SK-N-SH (cell line): Measurements from ENCODE around the gene PGAP3. TPM values are rescaled to one million over a fixed set of nuclear protein-coding genes. Genes with fewer than 3 reads are reported as not detected.
A peak's percentile ranks its signal among the peaks of the same experiment; 100 is the strongest.

Experiments used
- CTCF ChIA-PET: fragments of 300-600, 350-600 bp; formaldehyde crosslinking; extraction: SDS; loops from one replicate; lab custom pipeline; 2021; lab: Yijun Ruan, JAX
- POLR2A ChIA-PET: fragments of 350-600 bp; sonication (Branson Sonifier 250); formaldehyde crosslinking; extraction: SDS; loops from one replicate; lab custom pipeline; 2020; ENCODE audit warnings: antibody characterized with exemption, inconsistent platforms; lab: Yijun Ruan, JAX
- DNase-seq: peaks from one replicate; pipeline ENCODE4 v3.0.0; 2012
- H2AFZ ChIP-seq: fragments of 200-600 bp; sonication (generic); 2 replicates; pipeline ENCODE4 v1.8.1; 2016; ENCODE audit warnings: antibody characterized with exemption, mild to moderate bottlenecking, low read depth
- H3F3A ChIP-seq: fragments of 200-600 bp; sonication (generic); replicated peaks from 2 replicates; pipeline ENCODE3; 2016; ENCODE audit warnings: antibody characterized with exemption, mild to moderate bottlenecking; ENCODE audit not compliant: insufficient read depth
- H3K27ac ChIP-seq, 2 experiments: fragments of 200-500 bp in 1 of 2; fragments of 200-600 bp in 1 of 2; sonication (Bioruptor generic) in 1 of 2; sonication (generic), shearing (Covaris generic) in 1 of 2; 2 replicates each; pipeline versions ENCODE4 v1.5.1 to v1.6.1; 2014 to 2016; ENCODE audit warnings: low read depth in 2 of 2, inconsistent platforms in 1 of 2, low read length in 1 of 2, mild to moderate bottlenecking in 1 of 2, mixed read lengths in 1 of 2
- H3K27me3 ChIP-seq: fragments of 200-600 bp; sonication (generic), shearing (Covaris generic); 2 replicates; pipeline ENCODE4 v1.6.1; 2016; ENCODE audit warnings: mixed run types; ENCODE audit not compliant: insufficient read depth
- H3K36me3 ChIP-seq, 2 experiments: fragments of 200-500 bp in 1 of 2; fragments of 200-600 bp in 1 of 2; sonication (Bioruptor generic) in 1 of 2; sonication (generic) in 1 of 2; replicated peaks in 1 of 2; 2 replicates each; pipeline versions ENCODE3 to v1.5.1; 2014 to 2016; ENCODE audit warnings: low read length in 1 of 2, mild to moderate bottlenecking in 1 of 2; ENCODE audit not compliant: insufficient read depth in 2 of 2, control insufficient read depth in 1 of 2
- H3K4me1 ChIP-seq, 2 experiments: fragments of 200-500 bp in 1 of 2; fragments of 200-600 bp in 1 of 2; sonication (Bioruptor generic) in 1 of 2; sonication (generic), shearing (Covaris generic) in 1 of 2; 2 replicates each; pipeline versions ENCODE4 v1.5.1 to v1.6.1; 2014 to 2016; ENCODE audit warnings: low read depth in 1 of 2, low read length in 1 of 2, mixed run types in 1 of 2; ENCODE audit not compliant: insufficient read depth in 2 of 2, control insufficient read depth in 1 of 2
- H3K4me2 ChIP-seq: fragments of 200-600 bp; sonication (generic), shearing (Covaris generic); 2 replicates; pipeline ENCODE4 v1.6.1; 2017; ENCODE audit warnings: mixed run types
- H3K4me3 ChIP-seq, 2 experiments: fragments of 200-500 bp in 1 of 2; fragments of 200-600 bp in 1 of 2; sonication (Bioruptor generic) in 1 of 2; sonication (generic), shearing (Covaris generic) in 1 of 2; 2 replicates each; pipeline versions ENCODE4 v1.5.1 to v1.8.1; 2014 to 2016; ENCODE audit warnings: low read depth in 2 of 2, inconsistent platforms in 1 of 2, low read length in 1 of 2, mild to moderate bottlenecking in 1 of 2, mixed read lengths in 1 of 2, moderate library complexity in 1 of 2
- H3K79me2 ChIP-seq: fragments of 200-600 bp; sonication (generic); 2 replicates; pipeline ENCODE4 v1.8.1; 2017; ENCODE audit warnings: mild to moderate bottlenecking; ENCODE audit not compliant: insufficient read depth
- H3K9ac ChIP-seq: fragments of 200-600 bp; sonication (generic); 2 replicates; pipeline ENCODE4 v1.6.1; 2017; ENCODE audit warnings: mixed run types
- H3K9me2 ChIP-seq: fragments of 200-600 bp; sonication (generic); 2 replicates; pipeline ENCODE4 v1.6.1; 2017; ENCODE audit warnings: mixed run types
- H3K9me3 ChIP-seq: fragments of 200-600 bp; sonication (generic); 2 replicates; pipeline ENCODE4 v1.6.1; 2017; ENCODE audit warnings: mixed run types, mild to moderate bottlenecking, moderate library complexity
- H4K20me1 ChIP-seq: fragments of 200-600 bp; sonication (generic); 2 replicates; pipeline ENCODE4 v1.6.1; 2017; ENCODE audit warnings: mild to moderate bottlenecking, mixed run types; ENCODE audit not compliant: insufficient read depth
- CHD2 ChIP-seq: fragments of 150-350 bp; IDR thresholded peaks from 2 replicates; pipeline ENCODE4 v1.6.1; 2018; ENCODE audit warnings: low read length; ENCODE audit not compliant: partially characterized antibody
- EZH2phosphoT487 ChIP-seq: fragments of 200-600 bp; sonication (generic); IDR thresholded peaks from 2 replicates; pipeline ENCODE4 v1.6.1; 2017; ENCODE audit warnings: low read depth, mixed run types, mild to moderate bottlenecking, antibody characterized with exemption, moderate library complexity, borderline replicate concordance
- FOXJ3 ChIP-seq: sonication (generic); formaldehyde crosslinking; IDR thresholded peaks from 2 replicates; pipeline ENCODE4 v1.5.1; 2020; ENCODE audit warnings: mild to moderate bottlenecking, missing genetic modification reagents
- GATA2 ChIP-seq: sonication (generic); formaldehyde crosslinking; IDR thresholded peaks from 2 replicates; pipeline ENCODE4 v1.5.0; 2020; ENCODE audit warnings: mild to moderate bottlenecking, missing genetic modification reagents
- MXI1 ChIP-seq: IDR thresholded peaks from 2 replicates; pipeline ENCODE4 v1.6.1; 2012; ENCODE audit warnings: mild to moderate bottlenecking, low read depth, low read length, improper control_type of control experiment
- POLR2AphosphoS5 ChIP-seq: IDR thresholded peaks from 2 replicates; pipeline ENCODE4 v1.6.1; 2012; ENCODE audit warnings: low read depth, low read length
- RAD21 ChIP-seq: IDR thresholded peaks from 2 replicates; pipeline ENCODE4 v1.6.1; 2012; ENCODE audit warnings: mild to moderate bottlenecking, low read length
- RCOR1 ChIP-seq: fragments of 150-350 bp; IDR thresholded peaks from 2 replicates; pipeline ENCODE4 v1.6.1; 2017; ENCODE audit warnings: antibody characterized with exemption, low read length
- RXRA ChIP-seq: IDR thresholded peaks from 2 replicates; pipeline ENCODE4 v1.4.0; 2012; ENCODE audit warnings: low read depth, mild to moderate bottlenecking, borderline replicate concordance
- SMC3 ChIP-seq: IDR thresholded peaks from 2 replicates; pipeline ENCODE4 v1.6.1; 2012; ENCODE audit warnings: low read depth, low read length, improper control_type of control experiment
- TAF1 ChIP-seq: IDR thresholded peaks from 2 replicates; pipeline ENCODE4 v1.6.1; 2012; ENCODE audit warnings: low read depth, mild to moderate bottlenecking, low read length, moderate library complexity, borderline replicate concordance
- WGBS: methylation state at CpG from one replicate; pipeline ENCODE4 v1.1.6; 2017; ENCODE audit warnings: low lambda C conversion rate; 5-methylcytosine and 5-hydroxymethylcytosine counted together
- polyA plus RNA-seq, 3 experiments: library from polyadenylated mRNA; depleted of rRNA; stranded (reverse); fragments of >200 nt; gene quantifications; 2 replicates each; pipeline ENCODE4 v1.2.3, GENCODE V29; 2012
- TF ChIP-seq, protein P1 (sequence below): fragments of 200-600 bp; sonication (generic); IDR thresholded peaks from 2 replicates; pipeline ENCODE4 v1.6.1; 2017; ENCODE audit warnings: antibody characterized with exemption, mild to moderate bottlenecking, moderate library complexity
- TF ChIP-seq, protein P2 (sequence below): fragments of 150-350 bp; IDR thresholded peaks from 2 replicates; pipeline ENCODE4 v1.6.1; 2016; ENCODE audit warnings: mild to moderate bottlenecking, low read depth, low read length
- TF ChIP-seq, protein P3 (sequence below): IDR thresholded peaks from 2 replicates; pipeline ENCODE4 v1.6.1; 2012; ENCODE audit warnings: mild to moderate bottlenecking, low read depth, low read length, moderate library complexity
- TF ChIP-seq, protein P4 (sequence below): IDR thresholded peaks from 2 replicates; pipeline ENCODE4 v1.4.0; 2012; ENCODE audit warnings: low read depth

PGAP3 gene
- polyA plus RNA-seq, 1 of the 3 experiments (the other 2 are of a cell fraction), result 20.9 TPM

DNA sequence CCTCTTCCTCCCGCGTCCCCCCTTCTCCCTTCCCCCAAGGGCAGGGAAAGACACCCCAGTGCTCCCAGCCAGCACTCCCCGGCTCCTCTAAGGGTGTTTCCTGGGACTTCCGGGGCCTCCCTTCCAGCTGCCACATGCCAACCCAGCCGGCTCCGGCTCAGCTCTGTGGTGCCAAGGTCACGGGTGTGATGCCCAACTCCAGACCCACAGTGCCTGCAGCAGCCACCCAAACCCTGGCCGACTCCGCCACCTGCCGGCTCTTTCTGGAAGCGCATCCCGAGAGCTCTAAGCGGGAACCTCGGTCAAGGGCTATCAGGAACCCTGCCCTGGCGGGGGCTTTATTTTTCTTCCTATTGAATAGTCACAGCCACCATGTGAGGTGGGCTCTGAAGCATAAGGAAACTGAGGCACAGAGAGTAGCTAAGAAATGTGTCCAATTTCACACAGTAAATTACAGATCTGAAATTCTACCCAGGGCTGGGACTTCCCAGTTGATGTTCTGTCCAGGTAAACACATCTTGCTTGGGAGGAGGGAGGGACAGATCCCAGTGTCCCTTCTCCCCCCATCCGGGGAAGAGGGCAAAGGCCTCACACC, 64.4 kb downstream of the PGAP3 start:
- H3K79me2 ChIP-seq, result no peaks in the 10 kb centered on the region
- H3K27me3 ChIP-seq, result peaks cover 20% of the 10 kb centered on the region
- H3K36me3 ChIP-seq, result no peaks in the 10 kb centered on the region
- no peak overlapping the region for H3K9ac ChIP-seq
- TF ChIP-seq EZH2phosphoT487 (no peak), CHD2 (peak; percentile 56), RXRA (no peak), TAF1 (no peak), POLR2AphosphoS5 (no peak), FOXJ3 (CRISPR knock-in tag) (no peak), RCOR1 (no peak), GATA2 (CRISPR knock-in tag) (no peak), SMC3 (peak; percentile 76), RAD21 (peak; percentile 87), MXI1 (no peak)
- TF ChIP-seq, protein P1, sequence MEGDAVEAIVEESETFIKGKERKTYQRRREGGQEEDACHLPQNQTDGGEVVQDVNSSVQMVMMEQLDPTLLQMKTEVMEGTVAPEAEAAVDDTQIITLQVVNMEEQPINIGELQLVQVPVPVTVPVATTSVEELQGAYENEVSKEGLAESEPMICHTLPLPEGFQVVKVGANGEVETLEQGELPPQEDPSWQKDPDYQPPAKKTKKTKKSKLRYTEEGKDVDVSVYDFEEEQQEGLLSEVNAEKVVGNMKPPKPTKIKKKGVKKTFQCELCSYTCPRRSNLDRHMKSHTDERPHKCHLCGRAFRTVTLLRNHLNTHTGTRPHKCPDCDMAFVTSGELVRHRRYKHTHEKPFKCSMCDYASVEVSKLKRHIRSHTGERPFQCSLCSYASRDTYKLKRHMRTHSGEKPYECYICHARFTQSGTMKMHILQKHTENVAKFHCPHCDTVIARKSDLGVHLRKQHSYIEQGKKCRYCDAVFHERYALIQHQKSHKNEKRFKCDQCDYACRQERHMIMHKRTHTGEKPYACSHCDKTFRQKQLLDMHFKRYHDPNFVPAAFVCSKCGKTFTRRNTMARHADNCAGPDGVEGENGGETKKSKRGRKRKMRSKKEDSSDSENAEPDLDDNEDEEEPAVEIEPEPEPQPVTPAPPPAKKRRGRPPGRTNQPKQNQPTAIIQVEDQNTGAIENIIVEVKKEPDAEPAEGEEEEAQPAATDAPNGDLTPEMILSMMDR, result peak; percentile 85
- TF ChIP-seq, protein P2, sequence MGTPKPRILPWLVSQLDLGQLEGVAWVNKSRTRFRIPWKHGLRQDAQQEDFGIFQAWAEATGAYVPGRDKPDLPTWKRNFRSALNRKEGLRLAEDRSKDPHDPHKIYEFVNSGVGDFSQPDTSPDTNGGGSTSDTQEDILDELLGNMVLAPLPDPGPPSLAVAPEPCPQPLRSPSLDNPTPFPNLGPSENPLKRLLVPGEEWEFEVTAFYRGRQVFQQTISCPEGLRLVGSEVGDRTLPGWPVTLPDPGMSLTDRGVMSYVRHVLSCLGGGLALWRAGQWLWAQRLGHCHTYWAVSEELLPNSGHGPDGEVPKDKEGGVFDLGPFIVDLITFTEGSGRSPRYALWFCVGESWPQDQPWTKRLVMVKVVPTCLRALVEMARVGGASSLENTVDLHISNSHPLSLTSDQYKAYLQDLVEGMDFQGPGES, result no peak
- TF ChIP-seq, protein P3, sequence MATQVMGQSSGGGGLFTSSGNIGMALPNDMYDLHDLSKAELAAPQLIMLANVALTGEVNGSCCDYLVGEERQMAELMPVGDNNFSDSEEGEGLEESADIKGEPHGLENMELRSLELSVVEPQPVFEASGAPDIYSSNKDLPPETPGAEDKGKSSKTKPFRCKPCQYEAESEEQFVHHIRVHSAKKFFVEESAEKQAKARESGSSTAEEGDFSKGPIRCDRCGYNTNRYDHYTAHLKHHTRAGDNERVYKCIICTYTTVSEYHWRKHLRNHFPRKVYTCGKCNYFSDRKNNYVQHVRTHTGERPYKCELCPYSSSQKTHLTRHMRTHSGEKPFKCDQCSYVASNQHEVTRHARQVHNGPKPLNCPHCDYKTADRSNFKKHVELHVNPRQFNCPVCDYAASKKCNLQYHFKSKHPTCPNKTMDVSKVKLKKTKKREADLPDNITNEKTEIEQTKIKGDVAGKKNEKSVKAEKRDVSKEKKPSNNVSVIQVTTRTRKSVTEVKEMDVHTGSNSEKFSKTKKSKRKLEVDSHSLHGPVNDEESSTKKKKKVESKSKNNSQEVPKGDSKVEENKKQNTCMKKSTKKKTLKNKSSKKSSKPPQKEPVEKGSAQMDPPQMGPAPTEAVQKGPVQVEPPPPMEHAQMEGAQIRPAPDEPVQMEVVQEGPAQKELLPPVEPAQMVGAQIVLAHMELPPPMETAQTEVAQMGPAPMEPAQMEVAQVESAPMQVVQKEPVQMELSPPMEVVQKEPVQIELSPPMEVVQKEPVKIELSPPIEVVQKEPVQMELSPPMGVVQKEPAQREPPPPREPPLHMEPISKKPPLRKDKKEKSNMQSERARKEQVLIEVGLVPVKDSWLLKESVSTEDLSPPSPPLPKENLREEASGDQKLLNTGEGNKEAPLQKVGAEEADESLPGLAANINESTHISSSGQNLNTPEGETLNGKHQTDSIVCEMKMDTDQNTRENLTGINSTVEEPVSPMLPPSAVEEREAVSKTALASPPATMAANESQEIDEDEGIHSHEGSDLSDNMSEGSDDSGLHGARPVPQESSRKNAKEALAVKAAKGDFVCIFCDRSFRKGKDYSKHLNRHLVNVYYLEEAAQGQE, result no peak
- TF ChIP-seq, protein P4, sequence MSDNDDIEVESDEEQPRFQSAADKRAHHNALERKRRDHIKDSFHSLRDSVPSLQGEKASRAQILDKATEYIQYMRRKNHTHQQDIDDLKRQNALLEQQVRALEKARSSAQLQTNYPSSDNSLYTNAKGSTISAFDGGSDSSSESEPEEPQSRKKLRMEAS, result 0 out of 2 replicates have a peak, but pooled peaks have one; percentile 31
- H3K9me3 ChIP-seq, result no peaks in the 10 kb centered on the region
- H2AFZ ChIP-seq, result no peak overlapping the region
- no peak overlapping the region; a peak in 1 of 4 replicates for H3K4me3 ChIP-seq
- DNase-seq, result peak; percentile 89
- H4K20me1 ChIP-seq, result 0 out of 2 replicates have a peak, but pooled peaks cover 4% of the 10 kb centered on the region
- H3K9me2 ChIP-seq, result no peaks in the 10 kb centered on the region
- WGBS, result 3% methylated on average over 13 of the region's 16 CpGs
- peaks cover 3% of the 10 kb centered on the region for H3F3A ChIP-seq
- H3K27ac ChIP-seq, result no peak overlapping the region
- ChIA-PET POLR2A (no interaction called here), CTCF (interaction anchor here (0.6 to 14.5 kb wide), 46 partner anchors 8 to 708 kb away, joined by 3 to 483 read pairs (median 6); partner anchors contain the start of genes CDK12, MIEN1, NEUROD2 and PGAP3)
- H3K4me2 ChIP-seq, result no peak overlapping the region
- H3K4me1 ChIP-seq, result peaks cover 0 to 12% of the 10 kb centered on the region in 2 experiments; a peak in 1 of 4 replicates
